HG02852 (cell line): ENCODE measurements around the gene BTRC.

Experiments
- ATAC-seq: cut with Tn5 transposase; IDR thresholded peaks from one replicate; pipeline ENCODE4 v1.9.1; 2021; ENCODE audit warnings: mild to moderate bottlenecking, moderate library complexity; ENCODE audit not compliant: unreplicated experiment

Gene BTRC

DNA sequence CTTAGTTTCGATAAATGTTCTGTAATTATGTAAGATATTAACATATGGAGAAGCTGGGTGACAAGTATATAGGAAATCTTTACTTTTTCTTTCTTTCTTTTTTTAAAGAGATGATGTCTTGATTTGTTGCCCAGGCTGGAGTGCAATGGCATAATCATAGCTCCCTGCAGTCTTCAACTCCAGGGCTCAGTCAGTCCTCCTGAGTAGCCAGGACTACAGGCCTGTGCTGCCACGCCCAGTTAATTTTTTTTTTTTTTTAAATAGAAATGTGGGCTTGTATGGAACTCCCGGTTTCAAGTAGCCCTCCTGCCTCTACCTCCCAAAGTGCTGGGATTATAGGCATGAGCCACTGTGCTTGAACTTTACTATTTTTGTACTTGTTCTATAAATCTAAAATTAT is 122.4 kb downstream of the BTRC start:
- no peak for ATAC-seq

DNA sequence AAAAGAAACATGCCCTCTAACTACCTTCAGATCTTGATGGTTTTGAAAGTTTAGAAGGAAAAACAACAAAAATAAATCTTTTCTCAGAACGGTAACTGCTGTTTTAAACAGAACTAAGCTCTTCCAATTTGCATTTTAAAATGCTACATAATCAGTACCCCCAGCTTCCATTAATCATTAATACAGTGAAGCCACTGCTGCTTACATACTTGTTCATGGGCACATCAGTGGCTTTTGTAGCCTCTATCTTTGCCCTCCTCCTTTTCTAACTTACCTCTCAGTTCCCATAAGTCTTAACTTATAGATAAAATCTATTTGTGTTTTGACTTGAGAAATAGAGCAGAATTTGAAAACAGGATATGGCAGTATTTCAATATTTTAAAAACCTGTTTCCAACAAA is 125.0 kb downstream of the BTRC start:
- no peak for ATAC-seq

DNA sequence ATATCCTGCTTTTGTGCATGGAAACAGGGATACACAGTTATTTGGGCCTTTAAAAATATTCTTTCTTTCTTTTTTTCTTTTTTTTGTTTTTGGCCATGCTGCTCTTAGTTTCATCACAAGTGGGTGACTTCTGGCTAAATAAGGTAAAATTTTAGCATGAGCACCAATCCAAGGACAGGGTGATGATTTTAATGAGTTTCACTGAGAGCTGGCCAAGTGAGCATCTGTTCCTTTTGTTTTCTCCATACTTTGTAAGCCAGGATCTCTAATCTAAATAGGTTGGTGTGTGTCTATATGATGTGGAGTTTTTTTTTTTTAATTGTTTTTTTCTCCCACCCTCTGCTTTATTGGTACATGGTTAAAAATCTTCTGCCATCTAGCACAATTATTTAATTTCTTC is 127.3 kb downstream of the BTRC start:
- ATAC-seq = no peak

DNA sequence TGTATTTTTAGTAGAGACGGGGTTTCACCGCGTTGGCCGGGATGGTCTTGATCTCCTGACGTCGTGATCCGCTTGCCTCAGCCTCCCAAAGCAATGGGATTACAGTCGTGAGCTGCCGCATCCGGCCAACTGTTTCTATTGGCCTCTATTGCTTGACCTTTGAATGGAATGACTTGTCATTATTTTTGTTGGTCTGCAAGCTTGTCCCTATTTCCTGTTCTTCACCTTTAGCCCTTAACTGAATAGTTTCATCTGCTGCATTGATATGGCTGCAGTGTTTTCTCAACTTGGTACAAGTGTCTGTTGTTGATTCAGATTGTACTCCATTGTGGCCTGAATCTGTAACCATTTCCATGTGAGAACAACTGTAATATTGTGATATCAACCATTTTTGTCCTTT is 128.6 kb downstream of the BTRC start:
- no peak for ATAC-seq

DNA sequence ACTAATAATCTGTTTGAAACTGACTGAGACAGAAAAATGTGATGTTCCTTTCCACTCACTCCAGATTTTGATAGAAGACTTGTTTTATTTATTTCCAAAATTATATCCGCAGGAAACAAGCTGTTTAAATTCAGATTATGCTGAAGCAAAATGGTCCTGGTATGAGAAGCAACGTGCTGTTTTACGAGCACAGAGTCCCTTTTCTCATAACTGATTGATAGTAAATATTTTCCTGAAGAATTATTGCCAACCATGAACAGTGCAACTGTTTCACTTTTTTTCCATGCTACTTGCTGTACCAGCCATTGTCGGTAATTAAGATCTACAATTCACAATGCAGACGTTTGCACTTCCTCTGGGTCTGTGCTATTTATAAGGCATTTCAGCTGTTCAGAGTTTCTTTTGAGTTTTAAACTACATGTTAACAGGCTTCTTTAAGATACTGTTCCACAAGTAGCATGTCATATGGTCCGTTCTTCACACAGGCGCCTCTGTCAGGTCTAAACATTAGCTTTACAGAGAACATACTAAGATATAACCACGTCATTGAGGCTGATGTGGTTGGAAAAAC is 130.3 kb downstream of the BTRC start:
- no peak for ATAC-seq

DNA sequence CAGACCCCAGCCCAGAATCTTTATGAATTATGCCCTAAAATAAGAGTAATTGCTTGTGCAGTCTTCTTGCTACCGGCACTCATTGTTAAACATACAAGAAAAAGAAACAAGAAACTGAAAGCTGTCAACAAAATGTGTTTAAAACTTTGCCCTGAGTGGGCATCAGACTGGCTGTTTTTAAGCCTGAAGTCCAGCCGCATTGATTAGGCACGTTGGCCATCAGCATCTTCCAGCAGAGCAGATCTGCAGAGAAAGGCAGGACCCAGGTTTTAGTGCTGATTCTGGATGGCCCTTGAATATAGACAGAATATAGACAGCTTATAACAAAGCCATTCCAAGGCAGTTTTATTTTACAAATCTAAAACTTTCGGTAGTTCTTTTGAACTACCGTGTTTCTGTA is 131.2 kb downstream of the BTRC start:
- no peak for ATAC-seq

DNA sequence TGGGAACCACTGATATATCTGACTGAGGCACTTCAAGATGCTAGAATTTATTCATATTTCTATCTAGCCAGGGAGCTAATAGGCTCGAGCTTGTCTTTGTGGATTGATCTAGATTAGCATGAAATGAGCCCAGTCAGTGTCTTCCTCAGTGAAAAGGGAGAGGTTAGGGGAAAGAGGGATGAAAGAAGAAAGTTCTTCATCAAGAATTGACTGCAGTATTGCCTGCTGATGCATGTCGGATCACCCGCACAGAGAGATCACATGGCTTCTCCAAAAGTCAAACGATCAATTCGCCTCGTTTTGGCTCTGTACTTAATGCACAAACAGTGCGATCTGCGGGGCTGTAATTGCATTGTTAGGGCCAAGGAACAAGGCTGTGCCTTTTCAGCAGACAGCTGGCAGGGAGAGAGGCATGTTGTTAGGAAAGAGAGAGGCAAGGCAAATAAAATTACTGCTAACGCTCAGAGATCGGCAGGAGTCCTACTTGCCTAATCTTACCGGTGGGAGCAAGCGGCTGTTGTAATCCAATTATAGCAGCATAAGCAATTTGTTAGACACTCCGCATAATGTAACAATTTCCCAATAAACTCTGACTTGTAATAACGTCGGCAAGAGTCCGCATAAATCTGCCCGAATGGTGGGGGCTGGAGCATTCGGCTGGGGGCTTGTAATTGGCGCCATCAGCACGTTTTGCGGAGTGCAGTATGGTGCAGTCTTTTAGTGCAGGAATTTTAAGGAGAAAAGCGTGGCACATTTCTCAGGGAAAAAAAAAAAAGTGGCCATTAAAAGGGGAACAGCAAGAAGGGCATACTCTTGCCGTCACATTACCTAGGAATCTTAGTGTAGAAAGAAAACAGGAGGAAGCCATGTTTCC is 132.0 kb downstream of the BTRC start:
- ATAC-seq = no peak

DNA sequence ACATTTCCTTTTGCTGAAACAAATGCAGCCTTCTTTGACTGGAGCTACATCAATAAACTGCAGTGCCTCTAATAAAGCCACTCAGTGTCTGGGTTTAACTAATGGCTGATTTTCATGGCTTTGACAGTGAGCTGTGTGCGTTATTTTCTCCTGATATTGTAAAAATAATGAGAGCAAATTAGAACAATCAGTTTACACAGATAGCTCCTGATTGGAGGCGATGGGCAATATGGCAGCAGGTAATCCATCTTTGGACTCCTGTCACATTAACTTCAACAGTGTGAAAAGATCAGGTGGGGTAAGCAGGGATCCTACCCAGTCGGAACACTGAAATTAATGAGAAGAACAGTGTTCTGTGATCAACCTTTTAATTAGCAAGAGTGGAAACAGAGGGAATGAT is 133.4 kb downstream of the BTRC start:
- no peak for ATAC-seq

DNA sequence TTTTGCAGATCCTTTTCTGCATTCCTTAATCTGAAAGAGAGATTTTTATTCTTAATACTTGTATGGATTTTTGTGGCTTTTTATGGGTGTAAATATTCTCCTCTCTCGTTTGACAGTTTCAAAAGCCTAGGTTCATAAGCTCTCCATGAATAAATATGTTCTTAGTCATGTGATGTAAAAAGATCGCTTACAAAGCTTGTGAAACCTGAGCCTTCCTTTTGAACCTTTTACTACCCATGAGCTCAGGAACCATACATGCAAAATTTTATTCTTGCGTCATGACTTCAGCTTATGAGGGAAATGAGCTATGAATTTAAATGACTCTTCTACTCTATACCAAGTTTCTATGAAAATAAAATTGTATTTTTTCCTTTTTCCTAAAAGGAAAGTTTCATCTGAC is 135.4 kb downstream of the BTRC start:
- no peak for ATAC-seq

DNA sequence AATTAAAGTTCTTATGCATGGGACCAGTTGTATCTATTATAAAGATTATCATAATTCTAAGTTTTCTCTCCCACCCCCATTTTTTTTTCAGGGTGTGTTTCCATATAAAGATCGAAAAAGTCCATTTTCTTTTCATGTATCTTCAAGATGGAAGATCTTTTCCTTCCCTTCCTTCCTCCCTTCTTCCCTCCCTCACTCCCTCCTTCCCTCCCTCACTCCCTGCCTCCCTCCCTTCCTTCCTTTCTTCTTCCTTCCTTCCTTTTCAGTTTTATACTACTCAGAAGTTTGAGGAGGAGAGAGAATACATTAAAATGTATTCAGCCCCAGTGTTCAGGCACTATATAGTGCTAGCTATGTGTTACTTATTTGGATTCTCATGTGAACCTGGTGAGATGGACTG is 136.1 kb downstream of the BTRC start:
- no peak for ATAC-seq

DNA sequence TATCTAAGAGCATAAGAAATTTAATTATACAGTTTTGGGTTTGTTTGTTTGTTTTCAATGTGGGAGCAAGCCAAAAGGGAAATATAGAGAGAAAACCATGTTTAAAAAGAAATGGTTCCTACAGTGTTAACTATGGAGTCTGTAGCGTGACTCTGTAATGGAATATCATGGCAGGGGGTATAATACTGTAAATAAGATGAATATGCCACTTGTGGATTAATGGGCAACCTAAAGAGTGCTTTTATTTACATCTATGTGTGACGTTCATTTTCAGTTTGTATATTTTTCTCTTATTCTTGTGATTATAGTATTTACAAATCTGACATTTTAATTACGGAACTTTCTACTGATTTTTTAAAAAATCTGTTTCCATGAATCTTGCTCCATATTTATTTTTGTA is 138.2 kb downstream of the BTRC start:
- no peak for ATAC-seq

DNA sequence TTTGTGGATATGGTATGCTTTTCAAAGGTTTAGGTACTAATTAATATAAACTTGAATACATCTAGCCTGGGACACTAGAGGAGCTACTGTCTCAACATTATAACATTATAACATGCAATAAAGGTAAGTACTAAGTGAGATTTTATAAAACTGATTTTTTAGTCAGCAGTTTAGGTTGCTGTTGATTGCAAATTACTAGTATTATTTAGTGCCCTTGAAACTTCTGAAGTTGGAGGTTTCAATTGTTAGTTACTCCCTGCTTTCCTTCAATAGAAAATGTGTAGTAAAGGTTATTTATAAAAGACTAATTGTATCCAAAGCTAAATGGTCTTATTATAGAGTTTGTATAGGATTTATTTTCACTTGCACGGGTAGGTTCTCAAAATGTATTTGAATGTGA is 138.8 kb downstream of the BTRC start:
- ATAC-seq = no peak

DNA sequence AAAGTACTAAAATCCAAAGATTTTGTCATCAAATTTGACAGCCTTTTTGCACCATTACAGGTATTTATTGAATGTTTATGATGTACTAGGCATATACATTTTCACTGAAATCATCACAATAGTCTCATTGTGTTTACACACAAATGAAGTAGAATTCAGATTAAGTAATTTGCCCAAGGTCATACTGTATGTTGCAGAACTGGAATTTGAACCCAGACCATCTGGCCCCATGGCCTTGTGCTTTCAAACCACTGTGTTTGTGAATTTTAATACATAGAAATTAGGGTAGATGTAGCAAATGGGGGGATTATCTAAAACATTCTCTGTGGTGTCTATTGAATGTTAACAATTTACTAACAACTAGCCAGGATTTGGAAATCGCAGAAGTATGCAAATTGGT is 139.3 kb downstream of the BTRC start:
- no peak for ATAC-seq

DNA sequence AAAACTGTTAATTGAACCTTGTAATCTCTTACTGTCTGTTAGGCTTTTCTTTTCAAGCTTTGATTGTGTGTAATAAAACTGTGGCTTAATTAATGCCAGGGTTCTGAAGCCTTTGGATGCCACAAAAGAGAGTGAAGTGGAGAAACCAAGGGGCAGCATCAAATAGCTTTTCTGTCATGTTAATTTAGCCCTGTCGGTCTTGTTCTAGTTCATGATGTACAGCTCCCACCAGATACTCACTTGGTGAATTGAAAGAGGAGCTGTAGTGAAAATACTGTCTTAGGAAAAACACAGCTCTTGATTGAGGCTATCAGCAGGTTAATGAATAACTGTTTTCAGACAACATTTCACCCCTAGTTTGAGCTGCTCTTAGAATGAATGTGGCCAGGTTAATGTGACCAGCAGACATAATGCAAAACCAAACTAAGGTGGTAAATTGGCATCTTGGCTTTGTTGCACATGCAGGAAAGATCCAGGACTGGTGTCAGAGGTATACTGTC is 139.9 kb downstream of the BTRC start:
- ATAC-seq = no peak

DNA sequence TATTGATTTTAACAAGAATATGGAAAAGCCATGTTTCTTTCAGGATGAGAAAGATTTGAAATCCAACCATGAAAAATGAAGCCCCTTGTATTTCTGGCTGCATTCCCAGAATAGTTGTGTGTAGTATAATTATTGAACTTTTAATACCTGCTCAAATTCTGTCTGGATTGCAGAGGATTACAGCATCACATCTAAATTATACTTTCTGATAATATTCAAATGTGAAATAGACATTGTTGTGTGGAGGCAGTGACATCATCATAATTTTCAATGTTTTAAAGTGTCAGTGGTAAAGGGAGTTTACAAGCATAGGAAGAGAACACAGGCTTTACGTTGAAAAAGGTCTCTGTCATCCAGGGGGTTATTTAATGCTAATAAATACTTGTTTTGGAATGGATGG is 140.7 kb downstream of the BTRC start:
- ATAC-seq = no peak

DNA sequence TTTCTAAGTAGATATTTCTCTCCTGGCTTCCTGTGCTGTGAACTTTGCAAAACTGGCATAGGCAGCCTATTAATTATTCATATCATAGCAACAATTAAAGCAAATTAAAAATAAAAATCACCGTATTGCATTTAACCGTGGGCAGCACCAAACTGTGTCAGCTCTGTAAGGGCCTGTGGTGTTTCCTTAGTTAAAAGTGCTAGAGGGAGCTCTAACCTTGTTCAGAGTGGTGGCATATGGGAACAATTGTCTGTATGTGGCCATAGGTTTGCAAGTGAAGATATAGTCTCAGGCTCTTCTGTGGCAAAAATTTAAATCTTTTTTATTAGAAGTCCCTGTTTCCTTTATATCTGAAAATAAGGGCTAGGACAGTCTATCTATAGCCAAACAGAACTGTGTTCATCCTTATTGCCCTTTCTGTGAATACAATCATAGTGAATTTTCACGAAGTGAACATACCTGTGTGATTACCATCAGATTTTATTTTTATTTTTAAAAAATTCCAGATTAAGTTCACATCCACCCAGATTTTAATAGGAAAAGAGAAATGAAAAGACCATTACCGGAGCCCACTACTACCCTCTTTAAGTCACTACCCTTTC is 141.5 kb downstream of the BTRC start:
- ATAC-seq = no peak

DNA sequence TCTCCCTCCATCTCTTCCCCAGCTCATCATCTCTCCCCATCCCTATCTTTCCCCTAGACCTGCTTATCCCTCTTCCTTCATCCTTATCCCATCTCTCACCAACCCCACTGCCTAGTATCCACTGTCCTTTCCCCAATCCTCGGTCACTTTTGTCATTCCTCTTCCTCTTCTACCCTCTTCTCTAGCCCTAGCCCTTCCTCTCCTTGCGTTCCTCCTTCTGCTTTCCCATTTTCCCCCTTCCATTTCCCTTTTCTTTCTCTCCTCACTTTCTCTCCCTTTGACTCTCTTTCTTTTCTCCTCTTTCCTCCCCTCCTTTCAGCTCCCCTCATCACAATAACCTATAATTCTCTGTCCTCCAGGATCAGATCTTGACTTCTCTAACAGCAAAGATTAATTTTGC is 150.5 kb downstream of the BTRC start:
- ATAC-seq = no peak

DNA sequence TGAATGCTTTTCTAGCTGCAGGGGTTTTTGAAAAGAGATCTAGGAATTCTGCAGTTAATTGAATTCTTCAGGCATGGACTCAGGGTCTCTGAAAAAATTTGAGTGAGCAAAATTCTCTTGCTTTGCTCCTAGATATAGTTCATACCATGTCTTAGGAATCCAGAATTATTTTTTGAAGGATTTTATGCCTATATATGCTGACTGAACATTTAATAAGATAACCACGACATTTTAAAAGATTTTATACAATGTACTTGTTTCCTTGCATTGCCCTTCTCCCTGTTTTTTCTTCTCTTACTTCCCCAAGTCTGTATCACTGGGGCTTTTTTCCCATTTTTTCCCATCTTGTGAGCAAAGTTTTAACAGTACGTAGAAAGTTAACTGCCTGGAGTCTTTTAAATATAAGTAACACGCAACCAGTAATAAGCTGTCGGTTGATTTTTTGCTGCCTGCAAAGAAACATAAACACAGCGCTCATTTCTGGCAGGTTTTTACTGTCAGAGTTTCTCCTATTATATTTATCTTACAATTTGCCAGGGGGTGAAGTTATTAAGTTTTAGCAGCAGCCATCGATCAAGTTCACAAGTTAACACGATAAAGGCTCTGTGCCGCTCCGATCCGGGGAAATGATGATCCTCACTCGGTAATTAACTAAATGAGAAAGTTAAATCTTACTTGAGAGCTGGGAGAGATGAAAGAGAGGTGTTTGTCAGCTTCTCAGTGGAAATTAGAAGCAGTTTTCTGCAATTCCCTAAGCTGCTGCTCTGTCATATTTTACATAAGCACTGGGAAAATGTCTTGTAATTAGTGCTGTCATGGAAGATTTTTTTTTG is 153.1 kb downstream of the BTRC start:
- no peak for ATAC-seq

DNA sequence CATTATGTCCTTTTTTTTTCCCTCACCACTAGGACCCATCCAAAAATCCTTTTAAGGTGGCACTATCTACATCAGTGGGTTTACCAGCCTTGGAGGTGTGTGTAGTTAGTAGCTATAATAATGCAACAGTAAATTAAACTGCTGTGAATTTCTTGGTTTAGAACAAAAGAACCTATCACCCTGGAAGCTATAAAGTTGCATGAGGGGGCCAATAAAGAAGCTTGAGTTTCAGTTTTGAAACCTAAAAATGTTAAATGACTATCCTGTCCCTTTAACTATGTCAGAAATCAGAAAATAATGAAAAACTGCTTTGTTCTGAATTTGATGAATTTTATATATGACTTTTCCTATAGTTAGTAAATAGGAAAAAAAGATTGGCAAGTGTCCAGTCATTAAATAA is 153.9 kb downstream of the BTRC start:
- ATAC-seq = no peak

DNA sequence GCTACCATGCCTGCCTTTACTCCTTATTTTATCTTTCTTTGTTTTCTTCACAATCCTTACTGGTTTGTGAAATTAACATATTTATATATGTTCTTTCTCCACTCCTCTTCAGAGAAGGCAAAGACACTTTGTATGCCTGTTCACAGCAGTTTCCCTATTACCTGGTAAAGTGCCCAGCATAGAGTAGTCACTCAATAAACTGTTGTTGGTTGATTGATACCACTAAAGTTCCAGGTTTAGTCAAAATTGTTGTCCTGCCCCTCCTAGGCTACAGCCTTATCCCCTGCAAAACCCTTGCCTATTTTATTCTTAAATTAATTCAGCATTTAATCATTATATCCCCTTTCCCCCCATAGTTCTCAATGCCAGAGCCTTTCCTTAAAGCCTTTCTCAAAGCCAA is 158.0 kb downstream of the BTRC start:
- no peak for ATAC-seq

DNA sequence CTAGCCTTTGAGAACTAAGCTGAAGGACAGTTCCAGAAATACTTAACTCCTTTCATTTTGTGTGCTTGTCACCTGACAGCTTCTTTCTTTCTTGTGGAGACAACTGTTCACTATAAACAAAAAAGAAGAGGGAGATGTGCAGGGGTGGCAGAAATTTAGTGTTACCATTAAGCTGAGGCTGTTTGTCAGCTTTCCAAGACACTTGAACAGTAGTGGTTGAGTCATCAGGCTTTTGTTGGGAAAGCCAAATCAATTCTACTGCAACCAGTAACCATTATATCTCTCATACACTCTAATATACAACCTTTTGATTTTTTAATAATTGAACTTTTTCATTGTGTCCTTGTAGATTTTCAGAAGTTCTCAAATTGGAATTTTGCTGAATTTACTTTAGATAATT is 158.8 kb downstream of the BTRC start:
- no peak for ATAC-seq
